K562 (cell line): ENCODE measurements around the gene SECISBP2. TPM values are rescaled to one million over a fixed set of nuclear protein-coding genes. Genes with fewer than 3 reads are reported as not detected.

Experiments used
- ATAC-seq: fragments of 200-7000 bp; cut with Tn5 transposase; 3 replicates; pipeline ENCODE4 v1.9.1; 2020; ENCODE audit warnings: moderate library complexity
- BruUV-seq: library from RNA; stranded (reverse); fragments of 400-500 nt; replicated peaks from 2 replicates; lab custom pipeline; 2021; lab: Mats Ljungman, UMichigan
- CTCF ChIA-PET: fragments of 300-600 bp; formaldehyde crosslinking; extraction: SDS; loops from one replicate; lab custom pipeline; 2021; ENCODE audit warnings: low intra/inter-chr PET ratio; lab: Yijun Ruan, JAX
- POLR2A ChIA-PET: fragments of 300-600, 350-650 bp; sonication (Branson Sonifier 250); formaldehyde crosslinking; extraction: SDS; loops from one replicate; lab custom pipeline; 2021; ENCODE audit warnings: antibody characterized with exemption, inconsistent platforms; lab: Yijun Ruan, JAX
- DNase-seq, 4 experiments: peaks; one replicate each; pipeline versions ENCODE4 v3.0.0 to v3.0.0-alpha.2; 2011 to 2018; ENCODE audit warnings: low spot score in 3 of 4, mixed read lengths in 3 of 4; ENCODE audit errors: extremely low read depth in 1 of 4
- FAIRE-seq: peaks from 2 replicates; lab custom pipeline; 2011; peaks lifted over from hg19 to GRCh38; lab: Jason Lieb, UNC
- H2AFZ ChIP-seq: 2 replicates; pipeline ENCODE4 v1.6.0; 2011; ENCODE audit warnings: low read depth, low read length, control low read depth, inconsistent platforms
- H3K27ac ChIP-seq: fragments of 200-600 bp; 3 replicates; pipeline ENCODE4 v1.8.0; 2011; ENCODE audit warnings: low read depth, mild to moderate bottlenecking, control low read depth, inconsistent platforms, low read length, moderate library complexity, mixed read lengths; ENCODE audit errors: extremely low read depth
- H3K27me3 ChIP-seq, 2 experiments: fragments of 300-600 bp in 1 of 2; 2 replicates in 1 of 2; 3 replicates in 1 of 2; pipeline versions ENCODE4 v1.6.0 to v1.8.0; 2011; ENCODE audit warnings: inconsistent platforms in 2 of 2, low read length in 2 of 2, mild to moderate bottlenecking in 1 of 2, mixed read lengths in 1 of 2, moderate library complexity in 1 of 2; ENCODE audit not compliant: control insufficient read depth in 2 of 2, insufficient read depth in 2 of 2
- H3K36me3 ChIP-seq: fragments of 300-600 bp; 3 replicates; pipeline ENCODE4 v1.8.0; 2011; ENCODE audit warnings: mild to moderate bottlenecking, low read length, inconsistent platforms; ENCODE audit not compliant: control insufficient read depth, insufficient read depth
- H3K4me1 ChIP-seq, 2 experiments: fragments of 200-600 bp in 1 of 2; replicated peaks in 1 of 2; 2 replicates in 1 of 2; 3 replicates in 1 of 2; pipeline versions ENCODE4 v1.5.1 to v1.8.0; 2011; ENCODE audit warnings: inconsistent platforms in 2 of 2, low read length in 2 of 2, mild to moderate bottlenecking in 1 of 2, mixed read lengths in 1 of 2, moderate library complexity in 1 of 2; ENCODE audit not compliant: control insufficient read depth in 2 of 2, insufficient read depth in 2 of 2
- H3K4me2 ChIP-seq: 2 replicates; pipeline ENCODE4 v1.6.1; 2011; ENCODE audit warnings: low read length, control low read depth, inconsistent platforms, mixed read lengths; ENCODE audit not compliant: insufficient read depth
- H3K4me3 ChIP-seq: fragments of 200-600 bp; sonication (generic), shearing (Covaris generic); 2 replicates; pipeline ENCODE4 v1.5.1; 2016; ENCODE audit warnings: control low read depth, inconsistent platforms
- H3K79me2 ChIP-seq: fragments of 200-600 bp; 3 replicates; pipeline ENCODE4 v1.8.0; 2011; ENCODE audit warnings: low read length, inconsistent platforms; ENCODE audit not compliant: control insufficient read depth, insufficient read depth
- H3K9ac ChIP-seq, 2 experiments: 2 replicates each; pipeline versions ENCODE4 v1.6.0 to v1.6.1; 2011; ENCODE audit warnings: low read depth in 2 of 2, low read length in 2 of 2, control low read depth in 1 of 2, inconsistent platforms in 1 of 2, mild to moderate bottlenecking in 1 of 2, mixed read lengths in 1 of 2; ENCODE audit not compliant: insufficient read depth in 1 of 2
- H3K9me1 ChIP-seq: one replicate; pipeline ENCODE4 v1.6.0; 2011; ENCODE audit warnings: inconsistent platforms, mild to moderate bottlenecking, low read length, moderate library complexity; ENCODE audit not compliant: control insufficient read depth, insufficient read depth
- H3K9me3 ChIP-seq: replicated peaks from 2 replicates; pipeline ENCODE4 v1.5.1; 2011; ENCODE audit warnings: low read depth, low read length, inconsistent platforms; ENCODE audit not compliant: control insufficient read depth, insufficient read depth
- H4K20me1 ChIP-seq: replicated peaks from 2 replicates; pipeline ENCODE4 v1.6.1; 2011; ENCODE audit warnings: low read length, inconsistent platforms, mixed read lengths; ENCODE audit not compliant: control insufficient read depth, insufficient read depth
- ARID2 ChIP-seq: fragments of 450-650 bp; IDR thresholded peaks from 2 replicates; pipeline ENCODE4 v1.6.1; 2017; ENCODE audit warnings: antibody characterized with exemption, mild to moderate bottlenecking
- CBX8 ChIP-seq: fragments of 200-600 bp; sonication (generic); IDR thresholded peaks from 2 replicates; pipeline ENCODE4 v1.6.1; 2012; ENCODE audit warnings: borderline replicate concordance, mixed run types, low read depth, mild to moderate bottlenecking, moderate library complexity, mixed read lengths, low read length, control low read depth, inconsistent platforms; ENCODE audit not compliant: poor library complexity, severe bottlenecking; ENCODE audit errors: extremely low read depth
- CHD2 ChIP-seq: IDR thresholded peaks from 2 replicates; pipeline ENCODE4 v1.6.1; 2011; ENCODE audit warnings: low read depth, low read length
- CREM ChIP-seq: IDR thresholded peaks from 2 replicates; pipeline ENCODE4 v1.6.1; 2014; ENCODE audit warnings: antibody characterized with exemption, low read depth
- CXXC5 ChIP-seq: fragments of 250-450 bp; sonication (Bioruptor Pico); IDR thresholded peaks from 2 replicates; pipeline ENCODE4 v1.8.0; 2022; ENCODE audit warnings: inconsistent platforms, mild to moderate bottlenecking, moderate library complexity
- DPF2 ChIP-seq: fragments of 450-650 bp; IDR thresholded peaks from 2 replicates; pipeline ENCODE4 v1.6.1; 2016
- ETV1 ChIP-seq: fragments of 450-650 bp; conservative IDR thresholded peaks from 2 replicates; pipeline ENCODE4 v1.6.1; 2016; ENCODE audit warnings: missing genetic modification characterization, control low read depth, low read depth, missing compliant biosample characterization
- JUN ChIP-seq, 2 experiments: sonication (generic) in 1 of 2; formaldehyde crosslinking in 1 of 2; IDR thresholded peaks; 2 replicates each; pipeline versions ENCODE4 v1.6.1 to v1.8.0; 2012 to 2022; ENCODE audit warnings: borderline replicate concordance in 2 of 2, mild to moderate bottlenecking in 2 of 2, improper control_type of control experiment in 1 of 2, low read depth in 1 of 2, low read length in 1 of 2, missing genetic modification reagents in 1 of 2
- NFRKB ChIP-seq: fragments of 450-650 bp; IDR thresholded peaks from 2 replicates; pipeline ENCODE4 v1.6.1; 2016; ENCODE audit warnings: low read depth
- PCBP1 ChIP-seq: fragments of 200-400 bp; formaldehyde crosslinking; IDR thresholded peaks from 2 replicates; pipeline ENCODE4 v1.6.1; 2018; ENCODE audit warnings: mild to moderate bottlenecking, low read depth, low read length; ENCODE audit not compliant: poor library complexity, severe bottlenecking
- SP1 ChIP-seq: sonication (generic); formaldehyde crosslinking; IDR thresholded peaks from 2 replicates; pipeline ENCODE4 v1.8.1; 2022; ENCODE audit warnings: mild to moderate bottlenecking, missing genetic modification reagents
- WGBS: fragments of 100-300 bp; shearing (Covaris generic); methylation state at CpG from one replicate; pipeline ENCODE4 v1.1.6; 2016; ENCODE audit warnings: low coverage, mixed read lengths; ENCODE audit not compliant: insufficient coverage; ENCODE audit errors: missing lambda C conversion rate; 5-methylcytosine and 5-hydroxymethylcytosine counted together
- in situ Hi-C: fragments of 300-500 bp; cut with MboI; formaldehyde crosslinking; loops from 4 replicates; pipeline ENCODE4 v1.15.0; 2018; ENCODE audit warnings: inconsistent platforms, mixed read lengths
- intact Hi-C: fragments of 100-400 bp; cut with micrococcal nuclease; formaldehyde crosslinking; loops from 2 replicates; pipeline ENCODE4 v1.14.2; 2022
- polyA plus RNA-seq, 8 experiments: library from polyadenylated mRNA; depleted of rRNA in 4 of 8; stranded (reverse) in 5 of 8; unstranded in 3 of 8; fragments of >200 nt; fragmentation: Nextera tagmentation in 2 of 8; fragmentation: Illumina TruSeq in 1 of 8; extraction: Ambion mirVana in 2 of 8; extraction: Trizol in 1 of 8; gene quantifications; 2 replicates each; pipeline versions ENCODE4 v1.2.1 to v1.2.3, GENCODE V29; 2011 to 2014; ENCODE audit warnings: inconsistent platforms in 1 of 8, missing spikeins in 1 of 8
- total RNA-seq, 7 experiments: library from RNA; depleted of rRNA in 6 of 7; stranded (reverse); fragments of >200 nt in 6 of 7; fragmentation: Illumina TruSeq in 2 of 7; extraction: Trizol in 2 of 7; gene quantifications; 2 replicates each; pipeline versions ENCODE4 v1.2.1 to v1.2.3, GENCODE V29; 2011 to 2021; ENCODE audit warnings: low replicate concordance in 1 of 7
- TF ChIP-seq, protein P1 (sequence below): sonication (generic); formaldehyde crosslinking; IDR thresholded peaks from 2 replicates; pipeline ENCODE4 v1.8.0; 2022; ENCODE audit warnings: mild to moderate bottlenecking, missing genetic modification reagents, borderline replicate concordance
- TF ChIP-seq, protein P2 (sequence below): fragments of 250-450 bp; sonication (Bioruptor Pico); IDR thresholded peaks from 2 replicates; pipeline ENCODE4 v1.8.0; 2022; ENCODE audit warnings: inconsistent platforms, mild to moderate bottlenecking, moderate library complexity, borderline replicate concordance
- TF ChIP-seq, protein P3 (sequence below): fragments of 150-350 bp; conservative IDR thresholded peaks from 2 replicates; pipeline ENCODE4 v1.6.1; 2014; ENCODE audit warnings: low read length

Gene SECISBP2
- total and polyA plus RNA-seq, 9 of the 15 experiments (the other 6 are each of a cell fraction or from before 2014, with no cell fraction given): 3.2 to 41.6 (median 26.1) TPM

DNA sequence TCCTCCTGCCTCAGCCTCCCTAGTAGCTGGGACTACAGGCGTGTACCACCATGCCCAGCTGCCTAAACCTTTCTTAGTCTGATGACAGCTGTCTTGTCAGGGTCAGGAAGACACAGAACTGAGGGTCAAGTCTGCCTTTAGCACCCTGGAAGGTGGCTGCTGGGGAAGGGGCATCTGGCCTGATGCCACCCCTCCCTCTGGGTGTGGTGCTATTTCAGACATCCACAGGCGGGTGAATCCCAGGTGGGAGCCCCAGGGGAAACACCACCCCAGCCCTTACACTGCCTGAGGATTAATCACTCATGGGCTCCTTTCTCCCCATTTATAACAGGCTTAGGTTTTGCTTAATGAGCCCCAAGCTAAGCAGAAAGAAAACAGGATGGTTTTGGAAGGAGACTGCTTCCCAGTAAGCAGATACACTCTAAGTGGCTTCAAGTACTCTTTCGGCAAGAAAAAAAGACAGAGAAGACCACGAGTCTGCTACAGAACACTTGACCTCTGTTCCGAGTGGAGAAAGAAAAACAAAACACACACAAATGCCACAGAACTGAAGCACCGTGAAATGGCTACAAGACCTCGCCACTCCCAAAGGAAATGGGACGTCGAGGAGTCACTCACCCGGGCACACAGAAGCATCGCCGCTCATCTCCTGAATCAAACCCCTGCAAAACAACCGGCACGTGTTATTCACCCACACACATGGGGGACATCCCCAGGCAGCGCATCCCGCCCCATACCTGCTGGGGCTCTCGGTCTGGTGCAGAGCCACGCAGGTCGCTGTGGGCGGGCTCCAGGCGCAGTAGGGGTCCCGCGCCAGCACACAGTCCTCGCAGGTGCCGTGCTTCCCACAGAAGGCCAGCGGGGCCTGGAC, 62.4 kb downstream of the SECISBP2 start:
- Histone ChIP-seq H4K20me1 (no peaks in the 10 kb centered on the region), H2AFZ (no peak overlapping the region), H3K9me1 (no peaks in the 10 kb centered on the region), H3K4me2 (no peak overlapping the region), H3K9ac (no peak overlapping the region), H3K36me3 (no peaks in the 10 kb centered on the region), H3K4me3 (no peak overlapping the region), H3K4me1 (peaks cover 0 to 9% of the 10 kb centered on the region in 2 experiments; a peak in 2 of 5 replicates), H3K79me2 (no peaks in the 10 kb centered on the region), H3K27ac (no peak overlapping the region), H3K27me3 (peaks cover 15 to 62% of the 10 kb centered on the region in 2 experiments), H3K9me3 (no peaks in the 10 kb centered on the region)
- TF ChIP-seq ARID2 (no peak), PCBP1 (no peak), CREM (no peak), JUN (IDR thresholded peaks at IDR 0.05; ENCODE audit: borderline replicate concordance, low read depth, low read length) (no peak), JUN (CRISPR knock-in tag; IDR thresholded peaks at IDR 0.05; ENCODE audit: borderline replicate concordance) (no peak), CXXC5 (CRISPR knock-in tag) (no peak), CBX8 (no peak), CHD2 (no peak), ETV1 (tag) (no peak), NFRKB (no peak), DPF2 (no peak), SP1 (CRISPR knock-in tag) (no peak)
- TF ChIP-seq, protein P1, sequence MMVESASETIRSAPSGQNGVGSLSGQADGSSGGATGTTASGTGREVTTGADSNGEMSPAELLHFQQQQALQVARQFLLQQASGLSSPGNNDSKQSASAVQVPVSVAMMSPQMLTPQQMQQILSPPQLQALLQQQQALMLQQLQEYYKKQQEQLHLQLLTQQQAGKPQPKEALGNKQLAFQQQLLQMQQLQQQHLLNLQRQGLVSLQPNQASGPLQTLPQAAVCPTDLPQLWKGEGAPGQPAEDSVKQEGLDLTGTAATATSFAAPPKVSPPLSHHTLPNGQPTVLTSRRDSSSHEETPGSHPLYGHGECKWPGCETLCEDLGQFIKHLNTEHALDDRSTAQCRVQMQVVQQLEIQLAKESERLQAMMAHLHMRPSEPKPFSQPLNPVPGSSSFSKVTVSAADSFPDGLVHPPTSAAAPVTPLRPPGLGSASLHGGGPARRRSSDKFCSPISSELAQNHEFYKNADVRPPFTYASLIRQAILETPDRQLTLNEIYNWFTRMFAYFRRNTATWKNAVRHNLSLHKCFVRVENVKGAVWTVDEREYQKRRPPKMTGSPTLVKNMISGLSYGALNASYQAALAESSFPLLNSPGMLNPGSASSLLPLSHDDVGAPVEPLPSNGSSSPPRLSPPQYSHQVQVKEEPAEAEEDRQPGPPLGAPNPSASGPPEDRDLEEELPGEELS (CRISPR knock-in tag): no peak
- TF ChIP-seq, protein P2, sequence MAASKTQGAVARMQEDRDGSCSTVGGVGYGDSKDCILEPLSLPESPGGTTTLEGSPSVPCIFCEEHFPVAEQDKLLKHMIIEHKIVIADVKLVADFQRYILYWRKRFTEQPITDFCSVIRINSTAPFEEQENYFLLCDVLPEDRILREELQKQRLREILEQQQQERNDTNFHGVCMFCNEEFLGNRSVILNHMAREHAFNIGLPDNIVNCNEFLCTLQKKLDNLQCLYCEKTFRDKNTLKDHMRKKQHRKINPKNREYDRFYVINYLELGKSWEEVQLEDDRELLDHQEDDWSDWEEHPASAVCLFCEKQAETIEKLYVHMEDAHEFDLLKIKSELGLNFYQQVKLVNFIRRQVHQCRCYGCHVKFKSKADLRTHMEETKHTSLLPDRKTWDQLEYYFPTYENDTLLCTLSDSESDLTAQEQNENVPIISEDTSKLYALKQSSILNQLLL (CRISPR knock-in tag): no peak
- TF ChIP-seq, protein P3, sequence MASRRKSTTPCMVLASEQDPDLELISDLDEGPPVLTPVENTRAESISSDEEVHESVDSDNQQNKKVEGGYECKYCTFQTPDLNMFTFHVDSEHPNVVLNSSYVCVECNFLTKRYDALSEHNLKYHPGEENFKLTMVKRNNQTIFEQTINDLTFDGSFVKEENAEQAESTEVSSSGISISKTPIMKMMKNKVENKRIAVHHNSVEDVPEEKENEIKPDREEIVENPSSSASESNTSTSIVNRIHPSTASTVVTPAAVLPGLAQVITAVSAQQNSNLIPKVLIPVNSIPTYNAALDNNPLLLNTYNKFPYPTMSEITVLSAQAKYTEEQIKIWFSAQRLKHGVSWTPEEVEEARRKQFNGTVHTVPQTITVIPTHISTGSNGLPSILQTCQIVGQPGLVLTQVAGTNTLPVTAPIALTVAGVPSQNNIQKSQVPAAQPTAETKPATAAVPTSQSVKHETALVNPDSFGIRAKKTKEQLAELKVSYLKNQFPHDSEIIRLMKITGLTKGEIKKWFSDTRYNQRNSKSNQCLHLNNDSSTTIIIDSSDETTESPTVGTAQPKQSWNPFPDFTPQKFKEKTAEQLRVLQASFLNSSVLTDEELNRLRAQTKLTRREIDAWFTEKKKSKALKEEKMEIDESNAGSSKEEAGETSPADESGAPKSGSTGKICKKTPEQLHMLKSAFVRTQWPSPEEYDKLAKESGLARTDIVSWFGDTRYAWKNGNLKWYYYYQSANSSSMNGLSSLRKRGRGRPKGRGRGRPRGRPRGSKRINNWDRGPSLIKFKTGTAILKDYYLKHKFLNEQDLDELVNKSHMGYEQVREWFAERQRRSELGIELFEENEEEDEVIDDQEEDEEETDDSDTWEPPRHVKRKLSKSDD: no peak
- DNase-seq: no peak
- FAIRE-seq: no peak
- ChIA-PET POLR2A (no interaction called here), CTCF (no interaction called here)
- no TSS peak for BruUV-seq
- WGBS: 9% methylated on average over 11 of the region's 26 CpGs
- no peak for ATAC-seq
- in situ Hi-C loops: no loop called here
- intact Hi-C loops: no loop called here
